GM10248 (cell line): ENCODE results near the gene TRPT1.

ENCODE experiments used
- CTCF ChIA-PET: fragments of 300-600 bp; sonication (Branson Sonifier 250); formaldehyde crosslinking; extraction: SDS; loops from one replicate; lab custom pipeline; 2021; ENCODE audit warnings: antibody characterized with exemption; lab: Yijun Ruan, JAX
- POLR2A ChIA-PET: fragments of 350-650 bp; sonication (Branson Sonifier 250); formaldehyde crosslinking; extraction: SDS; loops from one replicate; lab custom pipeline; 2020; ENCODE audit warnings: antibody characterized with exemption; lab: Yijun Ruan, JAX
- DNase-seq: peaks from one replicate; pipeline ENCODE4 v3.0.0; 2012; ENCODE audit errors: extremely low spot score
- TF ChIP-seq, protein P1 (sequence below): IDR thresholded peaks from 2 replicates; pipeline ENCODE4 v1.5.1; 2012; ENCODE audit warnings: mild to moderate bottlenecking, low read depth; ENCODE audit errors: extremely low read depth, missing control alignments, control extremely low read depth

TRPT1 gene

DNA sequence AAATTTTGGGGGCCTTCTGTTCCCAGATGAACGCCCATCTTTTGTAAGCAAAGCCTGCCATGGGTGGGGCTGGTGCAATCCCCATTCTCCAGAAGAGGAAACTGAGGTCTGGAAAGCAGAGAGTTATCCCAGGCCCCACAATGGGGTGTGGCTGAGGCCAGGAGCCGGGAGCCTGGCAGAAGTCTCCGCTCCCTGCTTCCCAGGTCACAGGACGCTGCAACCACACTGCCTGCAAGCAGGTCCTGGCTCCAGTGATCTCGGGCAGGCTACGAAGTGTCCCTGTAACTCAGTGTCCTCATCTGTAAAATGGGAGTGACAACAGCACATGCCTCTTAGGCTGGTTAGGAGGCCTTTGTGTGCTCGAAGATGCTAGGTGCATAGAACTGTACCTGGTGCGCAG is 27.1 kb upstream of the TRPT1 start:
- ChIA-PET CTCF (interaction anchor here (1.4 to 4.6 kb wide), 6 partner anchors 12 to 51 kb away, joined by 4 to 134 read pairs (median 10); partner anchors contain the start of gene FERMT3), POLR2A (no interaction called here)
- TF ChIP-seq, protein P1, sequence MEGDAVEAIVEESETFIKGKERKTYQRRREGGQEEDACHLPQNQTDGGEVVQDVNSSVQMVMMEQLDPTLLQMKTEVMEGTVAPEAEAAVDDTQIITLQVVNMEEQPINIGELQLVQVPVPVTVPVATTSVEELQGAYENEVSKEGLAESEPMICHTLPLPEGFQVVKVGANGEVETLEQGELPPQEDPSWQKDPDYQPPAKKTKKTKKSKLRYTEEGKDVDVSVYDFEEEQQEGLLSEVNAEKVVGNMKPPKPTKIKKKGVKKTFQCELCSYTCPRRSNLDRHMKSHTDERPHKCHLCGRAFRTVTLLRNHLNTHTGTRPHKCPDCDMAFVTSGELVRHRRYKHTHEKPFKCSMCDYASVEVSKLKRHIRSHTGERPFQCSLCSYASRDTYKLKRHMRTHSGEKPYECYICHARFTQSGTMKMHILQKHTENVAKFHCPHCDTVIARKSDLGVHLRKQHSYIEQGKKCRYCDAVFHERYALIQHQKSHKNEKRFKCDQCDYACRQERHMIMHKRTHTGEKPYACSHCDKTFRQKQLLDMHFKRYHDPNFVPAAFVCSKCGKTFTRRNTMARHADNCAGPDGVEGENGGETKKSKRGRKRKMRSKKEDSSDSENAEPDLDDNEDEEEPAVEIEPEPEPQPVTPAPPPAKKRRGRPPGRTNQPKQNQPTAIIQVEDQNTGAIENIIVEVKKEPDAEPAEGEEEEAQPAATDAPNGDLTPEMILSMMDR: no peak
- no peak for DNase-seq

GRCh38 chr11:64252003-64252872 is 26.3 kb upstream of the TRPT1 start:
- TF ChIP-seq, protein P1: peak; percentile 31
- ChIA-PET CTCF (interaction anchor here (0.8 to 4.6 kb wide), 15 partner anchors 8 to 65 kb away, joined by 3 to 134 read pairs (median 4); partner anchors contain the start of genes BAD, CATSPERZ, FERMT3 and FKBP2), POLR2A (interaction anchor here (0.9 to 1.3 kb wide), 2 partner anchors 11 to 19 kb away, joined by 3 to 4 read pairs; no protein-coding TSS in a partner anchor)
- DNase-seq: peak; percentile 50

DNA sequence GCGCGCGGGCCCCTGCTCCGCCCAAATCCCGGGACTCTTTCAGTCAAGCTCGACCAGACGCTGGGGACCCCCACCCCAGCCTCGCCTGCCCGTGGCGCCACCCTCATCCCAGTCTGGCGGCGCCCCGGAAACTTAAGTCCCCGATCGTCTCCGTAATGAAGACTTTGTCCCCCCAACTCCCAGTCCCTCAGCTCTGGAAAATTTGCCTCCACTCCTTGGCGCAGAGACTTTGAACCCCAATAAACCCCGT is 25.7 kb upstream of the TRPT1 start:
- ChIA-PET POLR2A (interaction anchor here (1.3 kb wide), 1 partner anchor 20 kb away, joined by 4 read pairs; no protein-coding TSS in a partner anchor), CTCF (interaction anchor here (0.8 to 4.6 kb wide), 15 partner anchors 11 to 64 kb away, joined by 3 to 134 read pairs (median 4); partner anchors contain the start of genes BAD, CATSPERZ, FERMT3 and FKBP2)
- DNase-seq: no peak
- TF ChIP-seq, protein P1: no peak

DNA sequence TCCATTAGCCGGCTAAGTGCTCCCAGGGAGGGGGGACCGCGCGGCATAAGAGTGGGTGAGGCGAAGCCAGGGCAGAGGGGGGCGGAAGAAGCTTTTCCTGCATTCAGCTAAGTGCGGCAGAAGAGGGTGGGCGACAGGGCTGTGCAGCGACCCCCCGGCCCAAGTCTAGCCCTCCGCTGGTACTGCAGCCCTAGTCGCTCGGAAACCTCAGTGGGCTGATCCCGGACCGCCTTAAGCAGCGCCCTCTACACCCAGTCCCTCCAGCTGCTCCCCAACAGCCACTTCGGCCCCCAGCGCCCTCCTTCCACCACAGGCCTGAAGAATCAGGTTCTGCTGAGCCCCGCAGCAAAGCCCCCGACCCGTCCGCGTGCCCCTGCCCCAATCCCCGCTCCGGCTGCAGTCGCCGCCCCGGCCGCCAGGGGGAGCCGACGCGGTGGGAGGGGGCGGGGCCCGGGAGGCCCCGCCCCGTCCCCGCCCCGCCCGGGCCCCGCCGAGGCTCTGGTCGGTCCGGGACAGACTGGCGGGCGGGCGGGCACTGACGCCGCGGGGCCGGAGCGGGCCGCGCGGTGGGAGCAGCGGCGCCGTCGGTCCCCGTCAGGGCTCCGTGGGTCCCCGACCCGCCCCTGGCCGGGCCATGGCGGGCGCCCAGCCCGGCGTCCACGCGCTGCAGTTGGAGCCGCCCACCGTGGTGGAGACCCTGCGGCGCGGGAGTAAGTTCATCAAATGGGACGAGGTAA is 25.2 kb upstream of the TRPT1 start, which contains the start of gene PLCB3:
PLCB3 (plus strand) TSS at position 515 of the 737 bp plus-strand sequence; CDS start at position 635, 120 bp downstream.
- ChIA-PET CTCF (interaction anchor here (0.7 to 4.6 kb wide), 23 partner anchors 10 to 81 kb away, joined by 3 to 134 read pairs (median 4); partner anchors contain the start of genes BAD, CATSPERZ, ESRRA and FERMT3), POLR2A (interaction anchor here (1.3 kb wide), 1 partner anchor 20 kb away, joined by 4 read pairs; no protein-coding TSS in a partner anchor)
- TF ChIP-seq, protein P1: peak; percentile 72

GRCh38 chr11:64250415-64251015 is 24.5 kb upstream of the TRPT1 start:
- POLR2A ChIA-PET: interaction anchor here (0.5 kb wide), 1 partner anchor 529 kb away, joined by 3 read pairs; no protein-coding TSS in a partner anchor
- CTCF ChIA-PET: interaction anchor here (0.7 to 4.6 kb wide), 18 partner anchors 9 to 82 kb away, joined by 3 to 134 read pairs (median 4); partner anchors contain the start of genes CATSPERZ, ESRRA, FERMT3 and FKBP2
- TF ChIP-seq, protein P1: no peak
- no peak for DNase-seq

More for the DNA sequence above, 25.2 kb upstream of the TRPT1 start, which contains the start of gene PLCB3:
- peak; percentile 91 for DNase-seq
